DMS79 treated with DMSO at 0.1 percent for 48 hours (cell line): ENCODE measurements around the gene OGFOD3.
"Not testable (repeated sequence)": the region's sequence is repeated elsewhere in the genome, so short reads cannot be mapped to it uniquely, and the experiment has no call there.

ENCODE experiments used
- DNase-seq: peaks from one replicate; lab custom pipeline; 2025; lab: John Stamatoyannopoulos, UW

Gene OGFOD3

GRCh38 chr17:82433560-82434215 is 15.3 kb upstream of the OGFOD3 start:
- no peak for DNase-seq

GRCh38 chr17:82432017-82432416 is 13.6 kb upstream of the OGFOD3 start:
- DNase-seq, result no peak

GRCh38 chr17:82429824-82430223 is 11.4 kb upstream of the OGFOD3 start:
- DNase-seq, result no peak

- no peak for DNase-seq
These were observed 10.2 kb upstream of the OGFOD3 start for GRCh38 chr17:82428546-82428945.

- DNase-seq, result no peak
These were observed 6.4 kb upstream of the OGFOD3 start for GRCh38 chr17:82424863-82425159.

GRCh38 chr17:82424001-82424862 is 5.8 kb upstream of the OGFOD3 start:
- DNase-seq, result no peak

- DNase-seq, result no peak
These were observed 1.2 kb upstream of the OGFOD3 start for GRCh38 chr17:82419540-82419939.

GRCh38 chr17:82416771-82417170 is 1.6 kb downstream of the OGFOD3 start:
- no peak for DNase-seq

GRCh38 chr17:82416264-82416663 is 2.1 kb downstream of the OGFOD3 start:
- no peak for DNase-seq

- no peak for DNase-seq
These were observed 2.6 kb downstream of the OGFOD3 start for GRCh38 chr17:82415786-82416185.

GRCh38 chr17:82415336-82415735 is 3.0 kb downstream of the OGFOD3 start:
- no peak for DNase-seq

- no peak for DNase-seq
These were observed 3.7 kb downstream of the OGFOD3 start for GRCh38 chr17:82414548-82415281.

GRCh38 chr17:82412535-82413520 is 5.6 kb downstream of the OGFOD3 start:
- peak; percentile 17 for DNase-seq

- DNase-seq, result not testable (repeated sequence)
These were observed 6.3 kb downstream of the OGFOD3 start for GRCh38 chr17:82412081-82412480.

GRCh38 chr17:82411396-82412053 is 6.9 kb downstream of the OGFOD3 start:
- DNase-seq, result no peak

GRCh38 chr17:82410014-82410716 is 8.2 kb downstream of the OGFOD3 start:
- DNase-seq, result no peak

GRCh38 chr17:82408938-82409318 is 9.5 kb downstream of the OGFOD3 start:
- no peak for DNase-seq

GRCh38 chr17:82408288-82408937 is 10.0 kb downstream of the OGFOD3 start:
- no peak for DNase-seq

GRCh38 chr17:82407255-82407654 is 11.1 kb downstream of the OGFOD3 start:
- no peak for DNase-seq

GRCh38 chr17:82406131-82406671 is 12.2 kb downstream of the OGFOD3 start:
- no peak for DNase-seq
